Activated B cell treated with CpG ODN at 0.5 μM for 24 hours (primary cell): ENCODE results near the gene RABGAP1L. TPM values are rescaled to one million over a fixed set of nuclear protein-coding genes. Genes with fewer than 3 reads are reported as not detected.

ENCODE experiments used
- ATAC-seq: fragments of 200-7000 bp; cut with Tn5 transposase; one replicate; pipeline ENCODE4 v1.10.0; 2021; ENCODE audit warnings: low read depth, mild to moderate bottlenecking, moderate library complexity
- CTCF ChIA-PET: fragments of 350-600 bp; sonication (Branson Sonifier 250); formaldehyde crosslinking; loops from one replicate; lab custom pipeline; 2021; ENCODE audit warnings: antibody characterized with exemption; lab: Charles Lee
- POLR2A ChIA-PET: fragments of 350-600 bp; sonication (Branson Sonifier 250); formaldehyde crosslinking; loops from one replicate; lab custom pipeline; 2021; ENCODE audit warnings: antibody characterized with exemption; lab: Charles Lee
- DNase-seq: peaks from one replicate; pipeline ENCODE4 v3.0.0; 2022
- H3K27ac Mint-ChIP-seq: one replicate; pipeline ENCODE4 v1.8.0; 2020; ENCODE audit warnings: mixed read lengths
- H3K27me3 Mint-ChIP-seq: one replicate; pipeline ENCODE4 v1.8.0; 2021; ENCODE audit warnings: mixed read lengths
- H3K36me3 Mint-ChIP-seq: one replicate; pipeline ENCODE4 v1.8.0; 2021; ENCODE audit warnings: low read depth, mixed read lengths
- H3K4me1 Mint-ChIP-seq: one replicate; pipeline ENCODE4 v1.8.0; 2021; ENCODE audit warnings: mixed read lengths
- H3K4me3 Mint-ChIP-seq: one replicate; pipeline ENCODE4 v1.8.0; 2020; ENCODE audit warnings: mild to moderate bottlenecking, mixed read lengths
- H3K9me3 Mint-ChIP-seq: one replicate; pipeline ENCODE4 v1.8.0; 2020; ENCODE audit warnings: mixed read lengths
- CTCF ChIP-seq: fragments of 200-600 bp; IDR thresholded peaks from one replicate; pipeline ENCODE4 v1.8.0; 2022; ENCODE audit warnings: antibody characterized with exemption, mild to moderate bottlenecking
- intact Hi-C: fragments of 100-400 bp; cut with micrococcal nuclease; formaldehyde crosslinking; loops from one replicate; pipeline ENCODE4 v1.15.1; 2024
- total RNA-seq: library from RNA; stranded (reverse); gene quantifications from 2 replicates; pipeline ENCODE4 v1.2.3, GENCODE V29; 2022

The RABGAP1L gene
- total RNA-seq, 1 donor from 2014 or later, result 126 TPM

GRCh38 chr1:174189428-174190062, 30.2 kb downstream of the RABGAP1L start:
- H3K27ac Mint-ChIP-seq, result peak overlapping the region; percentile 50
- intact Hi-C loops, result no loop called here
- peaks cover 35% of the 10 kb centered on the region for H3K4me1 Mint-ChIP-seq
- CTCF ChIA-PET, result interaction anchor here (0.8 to 0.9 kb wide), 2 partner anchors 94 to 772 kb away, joined by 3 read pairs; no protein-coding TSS in a partner anchor
- DNase-seq (no peak), ATAC-seq (peak; percentile 37)
- peaks cover 8% of the 10 kb centered on the region for H3K36me3 Mint-ChIP-seq
- H3K27me3 Mint-ChIP-seq, result no peaks in the 10 kb centered on the region
- TF ChIP-seq CTCF, result no peak
- H3K9me3 Mint-ChIP-seq, result peaks cover 2% of the 10 kb centered on the region
- H3K4me3 Mint-ChIP-seq, result no peak overlapping the region
- POLR2A ChIA-PET, result no interaction called here

DNA sequence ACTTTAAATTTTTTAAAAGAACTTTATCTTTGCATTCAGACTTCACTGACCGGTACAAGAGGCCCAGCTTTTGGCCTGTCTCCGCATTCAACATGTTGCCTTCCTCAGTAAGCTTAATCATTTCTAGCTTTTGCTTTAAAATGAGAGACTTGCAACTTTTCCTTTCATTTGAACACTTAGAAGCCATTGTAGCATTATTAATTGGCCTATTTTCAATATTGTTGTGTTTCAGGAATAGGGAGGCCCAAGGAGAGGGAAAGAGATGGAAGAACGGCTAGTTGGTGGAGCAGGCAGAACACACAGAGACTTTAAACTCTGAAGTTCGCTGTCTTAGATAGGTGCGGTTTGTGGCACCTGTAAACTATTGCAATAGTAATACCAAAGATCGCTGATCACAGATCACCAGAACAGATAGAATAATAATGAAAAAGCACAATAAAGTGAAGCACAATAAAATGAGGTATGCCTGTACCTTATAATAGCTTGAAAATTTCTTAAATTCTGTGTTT, 31.4 kb downstream of the RABGAP1L start:
- no peak for DNase-seq
- CTCF ChIA-PET, result interaction anchor here (1.1 kb wide), 1 partner anchor 72 kb away, joined by 3 read pairs; no protein-coding TSS in a partner anchor
- POLR2A ChIA-PET, result no interaction called here
- H3K4me1 Mint-ChIP-seq, result peaks cover 42% of the 10 kb centered on the region
- intact Hi-C loops, result no loop called here
- TF ChIP-seq CTCF, result no peak
- peaks cover 5% of the 10 kb centered on the region for H3K36me3 Mint-ChIP-seq
- peaks cover 2% of the 10 kb centered on the region for H3K9me3 Mint-ChIP-seq
- no peaks in the 10 kb centered on the region for H3K27me3 Mint-ChIP-seq
- H3K4me3 Mint-ChIP-seq, result no peak overlapping the region
- no peak overlapping the region for H3K27ac Mint-ChIP-seq
- no peak for ATAC-seq

DNA sequence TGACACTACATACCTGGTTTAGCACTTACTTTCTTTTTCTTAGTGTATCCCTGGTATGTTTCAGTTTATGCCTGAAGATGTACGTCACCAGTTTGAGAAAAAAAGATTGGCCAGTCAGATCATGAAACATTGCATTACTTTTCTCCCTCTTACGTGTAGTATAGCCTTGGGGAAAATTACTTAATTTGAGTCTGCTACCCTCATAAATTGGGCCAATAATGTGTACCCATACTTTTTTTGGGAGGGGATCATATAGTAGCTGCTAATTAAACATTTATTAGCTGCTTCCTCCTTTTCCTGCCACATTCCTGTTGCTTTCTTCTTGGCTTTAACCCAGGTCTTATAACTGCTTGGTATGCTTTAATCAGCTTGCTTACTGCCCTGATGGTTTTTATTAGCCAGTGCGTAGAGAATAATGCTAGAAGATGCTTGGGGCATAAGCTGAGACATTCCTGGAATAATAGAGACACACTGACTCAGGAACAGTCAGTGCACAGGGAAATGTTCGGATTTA, 32.1 kb downstream of the RABGAP1L start:
- ChIA-PET POLR2A (no interaction called here), CTCF (interaction anchor here (1.1 kb wide), 1 partner anchor 71 kb away, joined by 3 read pairs; no protein-coding TSS in a partner anchor)
- H3K9me3 Mint-ChIP-seq, result peaks cover 2% of the 10 kb centered on the region
- H3K4me1 Mint-ChIP-seq, result peaks cover 42% of the 10 kb centered on the region
- H3K27me3 Mint-ChIP-seq, result no peaks in the 10 kb centered on the region
- no peak for TF ChIP-seq CTCF
- ATAC-seq, result no peak
- intact Hi-C loops, result no loop called here
- H3K4me3 Mint-ChIP-seq, result no peak overlapping the region
- H3K36me3 Mint-ChIP-seq, result peaks cover 5% of the 10 kb centered on the region
- DNase-seq, result no peak
- H3K27ac Mint-ChIP-seq, result no peak overlapping the region

GRCh38 chr1:174194461-174194860, 35.1 kb downstream of the RABGAP1L start:
- ChIA-PET CTCF (no interaction called here), POLR2A (no interaction called here)
- no peak for DNase-seq
- no peak for ATAC-seq
- peaks cover 49% of the 10 kb centered on the region for H3K4me1 Mint-ChIP-seq
- H3K27me3 Mint-ChIP-seq, result no peaks in the 10 kb centered on the region
- H3K36me3 Mint-ChIP-seq, result peaks cover 6% of the 10 kb centered on the region
- TF ChIP-seq CTCF, result no peak
- H3K9me3 Mint-ChIP-seq, result no peaks in the 10 kb centered on the region
- no peak overlapping the region for H3K4me3 Mint-ChIP-seq
- no peak overlapping the region for H3K27ac Mint-ChIP-seq
- intact Hi-C loops, result no loop called here

DNA sequence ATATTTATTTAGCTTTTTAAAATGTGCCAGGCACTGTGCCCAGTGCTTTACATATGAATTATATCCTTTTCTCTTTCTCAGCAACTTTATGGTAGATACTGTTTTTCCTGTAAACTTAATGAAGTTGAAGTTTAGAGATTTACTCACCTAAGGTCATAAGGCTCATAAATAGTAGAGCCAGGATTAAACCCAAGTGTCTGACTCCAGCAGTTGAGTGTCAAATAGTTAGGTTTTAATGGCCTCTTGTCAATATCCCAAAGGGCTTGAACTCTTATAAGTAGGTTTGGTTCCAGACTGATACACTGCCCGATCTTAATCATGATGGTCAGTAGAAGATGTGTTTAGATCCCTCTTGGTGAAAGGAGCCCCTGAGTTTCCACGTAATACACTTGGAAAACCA, 37.8 kb downstream of the RABGAP1L start:
- ATAC-seq (no peak), DNase-seq (no peak)
- Mint-ChIP-seq H3K4me3 (no peak overlapping the region), H3K36me3 (peaks cover 20% of the 10 kb centered on the region), H3K27me3 (no peaks in the 10 kb centered on the region), H3K9me3 (no peaks in the 10 kb centered on the region), H3K27ac (no peak overlapping the region), H3K4me1 (peaks cover 38% of the 10 kb centered on the region)
- intact Hi-C loops, result no loop called here
- TF ChIP-seq CTCF, result no peak
- ChIA-PET POLR2A (no interaction called here), CTCF (no interaction called here)
